SK-N-SH (cell line): Measurements from ENCODE around the gene SGCA. TPM values are rescaled to one million over a fixed set of nuclear protein-coding genes. Genes with fewer than 3 reads are reported as not detected.

Experiments used
- CTCF ChIA-PET: fragments of 300-600, 350-600 bp; formaldehyde crosslinking; extraction: SDS; loops from one replicate; lab custom pipeline; 2021; lab: Yijun Ruan, JAX
- POLR2A ChIA-PET: fragments of 350-600 bp; sonication (Branson Sonifier 250); formaldehyde crosslinking; extraction: SDS; loops from one replicate; lab custom pipeline; 2020; ENCODE audit warnings: antibody characterized with exemption, inconsistent platforms; lab: Yijun Ruan, JAX
- DNase-seq: peaks from one replicate; pipeline ENCODE4 v3.0.0; 2012
- H2AFZ ChIP-seq: fragments of 200-600 bp; sonication (generic); 2 replicates; pipeline ENCODE4 v1.8.1; 2016; ENCODE audit warnings: antibody characterized with exemption, mild to moderate bottlenecking, low read depth
- H3F3A ChIP-seq: fragments of 200-600 bp; sonication (generic); replicated peaks from 2 replicates; pipeline ENCODE3; 2016; ENCODE audit warnings: antibody characterized with exemption, mild to moderate bottlenecking; ENCODE audit not compliant: insufficient read depth
- H3K27ac ChIP-seq, 2 experiments: fragments of 200-500 bp in 1 of 2; fragments of 200-600 bp in 1 of 2; sonication (Bioruptor generic) in 1 of 2; sonication (generic), shearing (Covaris generic) in 1 of 2; 2 replicates each; pipeline versions ENCODE4 v1.5.1 to v1.6.1; 2014 to 2016; ENCODE audit warnings: low read depth in 2 of 2, inconsistent platforms in 1 of 2, low read length in 1 of 2, mild to moderate bottlenecking in 1 of 2, mixed read lengths in 1 of 2
- H3K27me3 ChIP-seq: fragments of 200-600 bp; sonication (generic), shearing (Covaris generic); 2 replicates; pipeline ENCODE4 v1.6.1; 2016; ENCODE audit warnings: mixed run types; ENCODE audit not compliant: insufficient read depth
- H3K36me3 ChIP-seq, 2 experiments: fragments of 200-500 bp in 1 of 2; fragments of 200-600 bp in 1 of 2; sonication (Bioruptor generic) in 1 of 2; sonication (generic) in 1 of 2; replicated peaks in 1 of 2; 2 replicates each; pipeline versions ENCODE3 to v1.5.1; 2014 to 2016; ENCODE audit warnings: low read length in 1 of 2, mild to moderate bottlenecking in 1 of 2; ENCODE audit not compliant: insufficient read depth in 2 of 2, control insufficient read depth in 1 of 2
- H3K4me1 ChIP-seq, 2 experiments: fragments of 200-500 bp in 1 of 2; fragments of 200-600 bp in 1 of 2; sonication (Bioruptor generic) in 1 of 2; sonication (generic), shearing (Covaris generic) in 1 of 2; 2 replicates each; pipeline versions ENCODE4 v1.5.1 to v1.6.1; 2014 to 2016; ENCODE audit warnings: low read depth in 1 of 2, low read length in 1 of 2, mixed run types in 1 of 2; ENCODE audit not compliant: insufficient read depth in 2 of 2, control insufficient read depth in 1 of 2
- H3K4me2 ChIP-seq: fragments of 200-600 bp; sonication (generic), shearing (Covaris generic); 2 replicates; pipeline ENCODE4 v1.6.1; 2017; ENCODE audit warnings: mixed run types
- H3K4me3 ChIP-seq, 2 experiments: fragments of 200-500 bp in 1 of 2; fragments of 200-600 bp in 1 of 2; sonication (Bioruptor generic) in 1 of 2; sonication (generic), shearing (Covaris generic) in 1 of 2; 2 replicates each; pipeline versions ENCODE4 v1.5.1 to v1.8.1; 2014 to 2016; ENCODE audit warnings: low read depth in 2 of 2, inconsistent platforms in 1 of 2, low read length in 1 of 2, mild to moderate bottlenecking in 1 of 2, mixed read lengths in 1 of 2, moderate library complexity in 1 of 2
- H3K79me2 ChIP-seq: fragments of 200-600 bp; sonication (generic); 2 replicates; pipeline ENCODE4 v1.8.1; 2017; ENCODE audit warnings: mild to moderate bottlenecking; ENCODE audit not compliant: insufficient read depth
- H3K9ac ChIP-seq: fragments of 200-600 bp; sonication (generic); 2 replicates; pipeline ENCODE4 v1.6.1; 2017; ENCODE audit warnings: mixed run types
- H3K9me2 ChIP-seq: fragments of 200-600 bp; sonication (generic); 2 replicates; pipeline ENCODE4 v1.6.1; 2017; ENCODE audit warnings: mixed run types
- H3K9me3 ChIP-seq: fragments of 200-600 bp; sonication (generic); 2 replicates; pipeline ENCODE4 v1.6.1; 2017; ENCODE audit warnings: mixed run types, mild to moderate bottlenecking, moderate library complexity
- H4K20me1 ChIP-seq: fragments of 200-600 bp; sonication (generic); 2 replicates; pipeline ENCODE4 v1.6.1; 2017; ENCODE audit warnings: mild to moderate bottlenecking, mixed run types; ENCODE audit not compliant: insufficient read depth
- CHD2 ChIP-seq: fragments of 150-350 bp; IDR thresholded peaks from 2 replicates; pipeline ENCODE4 v1.6.1; 2018; ENCODE audit warnings: low read length; ENCODE audit not compliant: partially characterized antibody
- GATA2 ChIP-seq: sonication (generic); formaldehyde crosslinking; IDR thresholded peaks from 2 replicates; pipeline ENCODE4 v1.5.0; 2020; ENCODE audit warnings: mild to moderate bottlenecking, missing genetic modification reagents
- MXI1 ChIP-seq: IDR thresholded peaks from 2 replicates; pipeline ENCODE4 v1.6.1; 2012; ENCODE audit warnings: mild to moderate bottlenecking, low read depth, low read length, improper control_type of control experiment
- PBX3 ChIP-seq: IDR thresholded peaks from 2 replicates; pipeline ENCODE4; 2012
- POLR2AphosphoS5 ChIP-seq: IDR thresholded peaks from 2 replicates; pipeline ENCODE4 v1.6.1; 2012; ENCODE audit warnings: low read depth, low read length
- RAD21 ChIP-seq: IDR thresholded peaks from 2 replicates; pipeline ENCODE4 v1.6.1; 2012; ENCODE audit warnings: mild to moderate bottlenecking, low read length
- REST ChIP-seq: IDR thresholded peaks from 2 replicates; pipeline ENCODE4 v1.6.1; 2012; ENCODE audit warnings: mild to moderate bottlenecking, low read depth, low read length, moderate library complexity
- RXRA ChIP-seq: IDR thresholded peaks from 2 replicates; pipeline ENCODE4 v1.4.0; 2012; ENCODE audit warnings: low read depth, mild to moderate bottlenecking, borderline replicate concordance
- SIN3A ChIP-seq: IDR thresholded peaks from 2 replicates; pipeline ENCODE4 v1.6.1; 2012; ENCODE audit warnings: low read depth, mild to moderate bottlenecking, low read length, moderate library complexity, borderline replicate concordance
- TAF1 ChIP-seq: IDR thresholded peaks from 2 replicates; pipeline ENCODE4 v1.6.1; 2012; ENCODE audit warnings: low read depth, mild to moderate bottlenecking, low read length, moderate library complexity, borderline replicate concordance
- ZBTB33 ChIP-seq: IDR thresholded peaks from 2 replicates; pipeline ENCODE4 v1.4.0; 2012; ENCODE audit warnings: low read depth, borderline replicate concordance
- whole genome bisulfite sequencing: methylation state at CpG from one replicate; pipeline ENCODE4 v1.1.6; 2017; ENCODE audit warnings: low lambda C conversion rate; 5-methylcytosine and 5-hydroxymethylcytosine counted together
- polyA plus RNA-seq, 3 experiments: library from polyadenylated mRNA; depleted of rRNA; stranded (reverse); fragments of >200 nt; gene quantifications; 2 replicates each; pipeline ENCODE4 v1.2.3, GENCODE V29; 2012

Gene SGCA
- polyA plus RNA-seq, 1 of the 3 experiments (the other 2 are of a cell fraction): not detected

- Histone ChIP-seq H3K4me3 (no peak overlapping the region), H4K20me1 (peaks cover 100% of the 10 kb centered on the region), H3K27ac (peak overlapping the region in 1 of 2 experiments; percentile 100; a peak in 2 of 4 replicates), H3K27me3 (no peaks in the 10 kb centered on the region), H3K9me2 (no peaks in the 10 kb centered on the region), H3K9ac (no peak overlapping the region), H3F3A (peaks cover 100% of the 10 kb centered on the region), H3K9me3 (no peaks in the 10 kb centered on the region), H3K4me2 (no peak overlapping the region; the same call in 1 of the 2 replicates), H3K79me2 (peaks cover 51% of the 10 kb centered on the region), H2AFZ (no peak overlapping the region), H3K4me1 (peaks cover 3 to 18% of the 10 kb centered on the region in 2 experiments; a peak in 2 of 4 replicates), H3K36me3 (peaks cover 97 to 98% of the 10 kb centered on the region in 2 experiments)
- no peak for TF ChIP-seq RXRA
- no peak for TF ChIP-seq MXI1
- TF ChIP-seq PBX3: no peak
- TF ChIP-seq CHD2: no peak
- TF ChIP-seq REST: no peak
- TF ChIP-seq ZBTB33: no peak
- TF ChIP-seq POLR2AphosphoS5: no peak
- TF ChIP-seq GATA2 (CRISPR knock-in tag): no peak
- no peak for TF ChIP-seq SIN3A
- no peak for TF ChIP-seq TAF1
- no peak for TF ChIP-seq RAD21
- no peak for DNase-seq
- 92% methylated on average over 19 of the region's 20 CpGs for WGBS
- CTCF ChIA-PET: interaction anchor here (1.0 to 13.8 kb wide), 7 partner anchors 9 to 107 kb away, joined by 3 to 463 read pairs (median 4); partner anchors contain the start of genes COL1A1 and SGCA
- POLR2A ChIA-PET: no interaction called here
These were observed 23.9 kb downstream of the SGCA start for GRCh38 chr17:50189550-50190292.
